A549 treated with CpdA at 1 μM for 4 hours (cell line): ENCODE measurements around the gene ESPL1. TPM values are rescaled to one million over a fixed set of nuclear protein-coding genes. Genes with fewer than 3 reads are reported as not detected.

Experiments used
- total RNA-seq: library from RNA; stranded (reverse); fragments of 200-300 nt; extraction: Qiagen RNA extraction; gene quantifications from 5 replicates; pipeline ENCODE4 v1.2.3, GENCODE V29; 2022; ENCODE audit warnings: low read depth

Gene ESPL1
- total RNA-seq: 18.7 to 21.3 TPM (median 19.6 TPM) in 5 replicates

GRCh38 chr12:53267999-53268629, at the start of gene ESPL1:
ESPL1 (plus strand) TSS chr12:53268299; CDS start chr12:53268767, 468 bp downstream.

GRCh38 chr12:53231921-53232645, 36.0 kb upstream of the ESPL1 start, which contains the start of gene RARG:
RARG (minus strand) TSS chr12:53232209; CDS start chr12:53227545, 4,664 bp downstream.

GRCh38 chr12:53295070-53295890, 27.2 kb downstream of the ESPL1 start, which contains the start of gene PFDN5:
PFDN5 (plus strand) TSS chr12:53295542; CDS start chr12:53295568, 26 bp downstream.

DNA sequence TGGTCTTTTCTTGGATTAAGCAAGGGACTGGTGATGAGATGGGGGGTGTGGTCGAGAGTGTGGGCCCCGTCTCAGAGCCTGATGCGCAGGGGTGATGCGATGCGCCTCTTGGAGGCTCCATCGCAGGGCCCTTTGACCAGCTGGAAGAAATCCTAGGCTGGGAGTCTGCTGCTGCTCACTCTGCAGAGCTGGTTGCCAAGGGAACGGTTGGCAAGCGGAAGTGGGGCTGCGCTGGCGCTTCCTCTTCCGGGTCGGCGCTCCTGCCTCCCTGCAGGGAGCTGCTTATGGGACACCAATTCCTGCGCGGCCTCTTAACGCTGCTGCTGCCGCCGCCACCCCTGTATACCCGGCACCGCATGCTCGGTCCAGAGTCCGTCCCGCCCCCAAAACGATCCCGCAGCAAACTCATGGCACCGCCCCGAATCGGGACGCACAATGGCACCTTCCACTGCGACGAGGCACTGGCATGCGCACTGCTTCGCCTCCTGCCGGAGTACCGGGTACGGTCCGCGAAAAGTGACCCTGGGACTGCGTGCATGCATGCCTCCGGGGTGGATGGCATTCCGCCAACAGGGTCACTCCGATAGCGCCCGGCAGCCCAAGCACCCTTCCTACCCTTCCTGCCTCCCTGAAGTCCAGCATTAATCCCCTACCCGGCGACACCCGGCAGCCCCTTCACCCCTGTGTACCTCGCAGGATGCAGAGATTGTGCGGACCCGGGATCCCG, 31.5 kb downstream of the ESPL1 start, which contains the start of gene MYG1:
MYG1 (plus strand) TSS at position 242 of the 727 bp plus-strand sequence; CDS start at position 285, 43 bp downstream.

GRCh38 chr12:53336181-53336681, 68.1 kb downstream of the ESPL1 start, which contains the start of gene SP7:
SP7 (minus strand) TSS chr12:53336354; CDS start chr12:53335646, 708 bp downstream.

Other genes with a start within 250 kb of the ESPL1 start
- 11.2 to 16.8 TPM (median 13.0 TPM) in 5 replicates for gene TNS2, start 218.2 kb upstream of the ESPL1 start, total RNA-seq
- gene SPRYD3, start 188.9 kb upstream of the ESPL1 start, total RNA-seq: 33.3 to 38.3 TPM (median 38.0 TPM) in 5 replicates
- gene IGFBP6, start 170.6 kb upstream of the ESPL1 start, total RNA-seq: 148 to 241 TPM (median 237 TPM) in 5 replicates
- gene SOAT2, start 164.8 kb upstream of the ESPL1 start, total RNA-seq: 0.17 to 0.24 TPM (median 0.21 TPM) in 4 of 5 replicates, not detected in the other
- gene ZNF740, start 87.6 kb upstream of the ESPL1 start, total RNA-seq: 13.0 to 17.4 TPM (median 14.9 TPM) in 5 replicates
- 4.3 to 7.9 TPM (median 5.4 TPM) in 5 replicates for gene CSAD, start 87.4 kb upstream of the ESPL1 start, total RNA-seq
- 0.29 to 0.56 TPM (median 0.45 TPM) in 5 replicates for gene ITGB7, start 61.0 kb upstream of the ESPL1 start, total RNA-seq
- gene RARG, start 36.1 kb upstream of the ESPL1 start, total RNA-seq: 25.8 to 32.8 TPM (median 30.4 TPM) in 5 replicates
- gene PFDN5, start 27.2 kb downstream of the ESPL1 start, total RNA-seq: 469 to 566 TPM (median 535 TPM) in 5 replicates
- gene MYG1, start 31.4 kb downstream of the ESPL1 start, total RNA-seq: 75.0 to 112 TPM (median 95.8 TPM) in 5 replicates
- 77.3 to 86.9 TPM (median 80.2 TPM) in 5 replicates for gene AAAS, start 53.3 kb downstream of the ESPL1 start, total RNA-seq
- 0.02 to 0.06 TPM in 2 of 5 replicates, not detected in the others for gene SP7, start 68.1 kb downstream of the ESPL1 start, total RNA-seq
- gene SP1, start 111.9 kb downstream of the ESPL1 start, total RNA-seq: 18.8 to 25.1 TPM (median 24.2 TPM) in 5 replicates
- 1.1 to 2.7 TPM (median 1.8 TPM) in 5 replicates for gene AMHR2, start 155.6 kb downstream of the ESPL1 start, total RNA-seq
- gene PRR13, start 173.4 kb downstream of the ESPL1 start, total RNA-seq: 303 to 418 TPM (median 388 TPM) in 5 replicates
- gene PCBP2, start 183.8 kb downstream of the ESPL1 start, total RNA-seq: 640 to 686 TPM (median 662 TPM) in 5 replicates
- 13.0 to 16.5 TPM (median 14.7 TPM) in 5 replicates for gene MAP3K12, start 231.2 kb downstream of the ESPL1 start, total RNA-seq
- gene TARBP2, start 233.0 kb downstream of the ESPL1 start, total RNA-seq: 47.6 to 65.0 TPM (median 60.5 TPM) in 5 replicates
- gene NPFF, start 239.2 kb downstream of the ESPL1 start, total RNA-seq: not detected in 5 replicates